ENCODE results near the gene ZBTB2. TPM values are rescaled to one million over a fixed set of nuclear protein-coding genes. Genes with fewer than 3 reads are reported as not detected.

Gene ZBTB2
- total and polyA plus RNA-seq, 10 of the 15 experiments (the other 5 are each of a cell fraction or from before 2014, with no cell fraction given) = 4.2 to 21.9 (median 15.0) TPM

- no peaks in the 10 kb centered on the region for H3K36me3 ChIP-seq (ENCODE audit: control insufficient read depth in 2 of 2, insufficient read depth in 2 of 2, low read length in 1 of 2)
- H3K4me3 ChIP-seq = no peak overlapping the region
- FAIRE-seq (no peak), DNase-seq (ENCODE audit: low read depth, low spot score) (no peak), ATAC-seq (no peak)
- TF ChIP-seq HDAC6 (IDR thresholded peaks at IDR 0.05; ENCODE audit: unreplicated experiment) = no peak
- TF ChIP-seq ZBED1 (IDR thresholded peaks at IDR 0.05; ENCODE audit: borderline replicate concordance) = no peak
- no peak for TF ChIP-seq PAX5 (IDR thresholded peaks at IDR 0.05; ENCODE audit: borderline replicate concordance, low read depth, low read length)
- TF ChIP-seq GATAD2B (conservative IDR thresholded peaks at IDR 0.05; ENCODE audit: low read depth) = no peak
- TF ChIP-seq, protein P1, sequence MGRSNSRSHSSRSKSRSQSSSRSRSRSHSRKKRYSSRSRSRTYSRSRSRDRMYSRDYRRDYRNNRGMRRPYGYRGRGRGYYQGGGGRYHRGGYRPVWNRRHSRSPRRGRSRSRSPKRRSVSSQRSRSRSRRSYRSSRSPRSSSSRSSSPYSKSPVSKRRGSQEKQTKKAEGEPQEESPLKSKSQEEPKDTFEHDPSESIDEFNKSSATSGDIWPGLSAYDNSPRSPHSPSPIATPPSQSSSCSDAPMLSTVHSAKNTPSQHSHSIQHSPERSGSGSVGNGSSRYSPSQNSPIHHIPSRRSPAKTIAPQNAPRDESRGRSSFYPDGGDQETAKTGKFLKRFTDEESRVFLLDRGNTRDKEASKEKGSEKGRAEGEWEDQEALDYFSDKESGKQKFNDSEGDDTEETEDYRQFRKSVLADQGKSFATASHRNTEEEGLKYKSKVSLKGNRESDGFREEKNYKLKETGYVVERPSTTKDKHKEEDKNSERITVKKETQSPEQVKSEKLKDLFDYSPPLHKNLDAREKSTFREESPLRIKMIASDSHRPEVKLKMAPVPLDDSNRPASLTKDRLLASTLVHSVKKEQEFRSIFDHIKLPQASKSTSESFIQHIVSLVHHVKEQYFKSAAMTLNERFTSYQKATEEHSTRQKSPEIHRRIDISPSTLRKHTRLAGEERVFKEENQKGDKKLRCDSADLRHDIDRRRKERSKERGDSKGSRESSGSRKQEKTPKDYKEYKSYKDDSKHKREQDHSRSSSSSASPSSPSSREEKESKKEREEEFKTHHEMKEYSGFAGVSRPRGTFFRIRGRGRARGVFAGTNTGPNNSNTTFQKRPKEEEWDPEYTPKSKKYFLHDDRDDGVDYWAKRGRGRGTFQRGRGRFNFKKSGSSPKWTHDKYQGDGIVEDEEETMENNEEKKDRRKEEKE (IDR thresholded peaks at IDR 0.05) = no peak
- TF ChIP-seq CHD1 (IDR thresholded peaks at IDR 0.05; ENCODE audit: low read depth, low read length) = no peak
- TF ChIP-seq KLF5 (IDR thresholded peaks at IDR 0.05; ENCODE audit: partially characterized antibody) = no peak
- no peak overlapping the region for H3K4me2 ChIP-seq (ENCODE audit: control insufficient read depth, insufficient read depth)
- no peaks in the 10 kb centered on the region for H4K20me1 ChIP-seq (ENCODE audit: control insufficient read depth, insufficient read depth)
- ChIA-PET SMC1A (ENCODE audit: uncharacterized antibody, unreplicated experiment) (interaction anchor here (1.6 kb wide), 1 partner anchor 11 kb away, joined by 4 read pairs; no protein-coding TSS in a partner anchor), CTCF (interaction anchor here (0.9 kb wide), 1 partner anchor 15 kb away, joined by 3 read pairs; no protein-coding TSS in a partner anchor), POLR2A (no interaction called here), RAD21 (ENCODE audit: unreplicated experiment) (no interaction called here)
- intact Hi-C loops (cut with micrococcal nuclease; ENCODE audit: unreplicated experiment) = loop anchor here (10.0 kb wide), 1 partner anchor 925 kb away; no protein-coding TSS in a partner anchor
- H3K9ac ChIP-seq (ENCODE audit: control insufficient read depth, insufficient read depth, low read length) = no peak overlapping the region
- BruUV-seq (replicated peaks) = no TSS peak
- H3K27ac ChIP-seq (ENCODE audit: control insufficient read depth, insufficient read depth) = no peak overlapping the region
- in situ Hi-C loops (cut with MboI) = no loop called here
- no peaks in the 10 kb centered on the region for H3K4me1 ChIP-seq (ENCODE audit: control insufficient read depth, insufficient read depth, low read length)
- H3K27me3 ChIP-seq (replicated peaks in 1 of 2; ENCODE audit: control insufficient read depth in 2 of 2, insufficient read depth in 2 of 2, low read length in 1 of 2) = no peaks in the 10 kb centered on the region
- no peaks in the 10 kb centered on the region for H3K79me2 ChIP-seq (ENCODE audit: control insufficient read depth, insufficient read depth, low read length)
- H2AFZ ChIP-seq (ENCODE audit: control insufficient read depth, low read depth, low read length) = no peak overlapping the region
- 14% methylated on average over 4 of the region's 4 CpGs for WGBS (ENCODE audit: insufficient coverage, insufficient replicate concordance, low lambda C conversion rate, missing lambda C conversion rate)
- H3K9me3 ChIP-seq (replicated peaks; ENCODE audit: control insufficient read depth, insufficient read depth, low read length) = no peaks in the 10 kb centered on the region; the same call in 2 of the 3 replicates
Observed at GRCh38 chr6:151339369-151339768, 52.0 kb downstream of the ZBTB2 start.
